Stimulated activated CD4-positive, alpha-beta T cell treated with anti-CD3 and anti-CD28 coated beads, Interleukin-15, amount 100 ng/mL, for 48 hours (primary cell): ENCODE results near the gene ALDH1A3.

ENCODE experiments used
- DNase-seq, 2 donors: peaks; one replicate each; pipeline ENCODE4 v3.0.0-alpha.2; 2020; ENCODE audit warnings: low read depth in 2 of 2

The ALDH1A3 gene

GRCh38 chr15:100925480-100925879 lies 45.8 kb downstream of the ALDH1A3 start:
- no peak for DNase-seq

DNA sequence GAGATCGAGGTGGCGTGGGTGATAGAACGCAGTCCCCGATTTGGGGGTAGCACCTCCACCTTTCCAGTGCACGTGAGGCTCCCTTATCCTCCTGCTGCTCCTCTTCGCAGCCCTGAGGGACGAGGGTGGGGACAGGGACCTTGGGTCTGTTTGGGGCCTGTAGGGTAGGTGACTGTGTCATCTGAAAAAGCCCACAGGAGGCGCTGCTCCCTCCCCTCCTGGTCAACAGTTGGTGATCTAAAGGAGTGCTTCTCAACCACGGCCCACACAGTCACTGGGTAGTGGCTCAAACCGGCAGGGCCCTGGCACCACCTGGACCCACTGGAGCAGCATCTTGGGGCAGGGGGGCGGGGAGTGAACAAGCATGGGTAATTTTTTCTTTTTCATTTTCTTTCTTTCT lies 46.6 kb downstream of the ALDH1A3 start:
- no peak for DNase-seq

DNA sequence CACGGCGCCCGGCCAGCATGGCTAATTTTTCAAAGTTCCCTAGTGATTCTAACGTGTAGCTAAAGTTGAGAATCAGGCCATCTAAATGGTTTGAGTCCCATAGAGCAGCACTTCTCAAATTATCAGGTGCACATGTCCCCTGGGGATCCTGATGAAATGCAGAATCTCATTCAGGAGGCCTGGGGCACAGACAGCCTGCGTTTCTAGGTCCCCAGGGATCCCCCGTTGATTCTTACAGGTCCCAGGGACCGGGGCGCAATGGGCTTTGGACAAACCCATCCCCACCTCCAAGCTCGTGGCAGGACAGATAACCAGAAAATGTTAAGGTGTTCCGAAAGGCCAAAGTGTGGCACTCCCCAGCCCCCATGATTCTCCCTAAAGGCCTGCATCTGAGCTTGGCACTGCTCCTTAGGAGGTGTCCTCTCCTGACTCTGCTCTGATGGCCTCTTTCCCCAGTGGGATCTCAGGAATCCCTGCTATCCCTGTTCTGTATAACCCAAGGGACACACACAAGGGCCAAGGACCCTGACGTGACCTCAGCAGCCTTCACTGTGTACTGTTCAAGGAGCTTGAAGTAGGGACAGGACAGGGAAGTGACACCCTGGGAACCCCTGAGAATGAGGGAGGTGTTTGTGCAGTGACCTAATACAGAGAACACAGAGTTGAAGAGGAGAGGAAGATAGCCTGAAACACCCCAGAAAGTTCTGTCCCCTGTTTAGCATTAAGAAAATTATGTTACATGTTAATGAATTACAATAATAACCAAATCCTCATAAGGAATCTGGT lies 47.5 kb downstream of the ALDH1A3 start:
- DNase-seq = no peak

- DNase-seq = no peak
Measured at GRCh38 chr15:100928632-100929280, 49.1 kb downstream of the ALDH1A3 start.

- DNase-seq = no peak
Measured at GRCh38 chr15:100929641-100930042, 50.0 kb downstream of the ALDH1A3 start.

DNA sequence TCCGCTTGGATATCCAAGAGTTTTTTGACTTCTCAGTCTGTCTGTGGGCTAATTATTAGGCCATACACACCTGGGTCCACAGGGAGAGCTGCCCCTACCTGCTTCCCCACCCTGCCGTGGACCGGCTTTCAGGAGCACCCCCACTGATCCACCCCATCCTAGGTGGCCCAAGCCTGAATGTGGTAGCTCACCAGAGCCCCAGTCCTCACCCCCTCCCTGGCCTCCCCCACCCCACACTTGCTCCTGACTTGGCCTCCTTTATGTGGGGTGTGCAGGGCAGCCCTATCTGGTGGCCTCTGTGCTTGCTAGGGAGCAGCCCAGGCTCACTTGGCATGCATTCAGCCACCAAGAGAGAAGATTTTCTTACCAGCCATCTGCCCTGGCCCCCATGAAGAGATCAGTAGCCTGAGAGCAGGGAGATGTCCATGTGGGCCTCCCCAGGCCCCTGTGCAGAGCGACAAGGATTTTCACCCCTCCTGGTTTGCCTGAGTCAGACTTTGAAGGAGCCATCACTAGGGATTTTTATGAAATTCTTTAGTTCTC lies 50.7 kb downstream of the ALDH1A3 start:
- DNase-seq = no peak

GRCh38 chr15:100931143-100931890 lies 51.7 kb downstream of the ALDH1A3 start:
- DNase-seq = no peak

DNA sequence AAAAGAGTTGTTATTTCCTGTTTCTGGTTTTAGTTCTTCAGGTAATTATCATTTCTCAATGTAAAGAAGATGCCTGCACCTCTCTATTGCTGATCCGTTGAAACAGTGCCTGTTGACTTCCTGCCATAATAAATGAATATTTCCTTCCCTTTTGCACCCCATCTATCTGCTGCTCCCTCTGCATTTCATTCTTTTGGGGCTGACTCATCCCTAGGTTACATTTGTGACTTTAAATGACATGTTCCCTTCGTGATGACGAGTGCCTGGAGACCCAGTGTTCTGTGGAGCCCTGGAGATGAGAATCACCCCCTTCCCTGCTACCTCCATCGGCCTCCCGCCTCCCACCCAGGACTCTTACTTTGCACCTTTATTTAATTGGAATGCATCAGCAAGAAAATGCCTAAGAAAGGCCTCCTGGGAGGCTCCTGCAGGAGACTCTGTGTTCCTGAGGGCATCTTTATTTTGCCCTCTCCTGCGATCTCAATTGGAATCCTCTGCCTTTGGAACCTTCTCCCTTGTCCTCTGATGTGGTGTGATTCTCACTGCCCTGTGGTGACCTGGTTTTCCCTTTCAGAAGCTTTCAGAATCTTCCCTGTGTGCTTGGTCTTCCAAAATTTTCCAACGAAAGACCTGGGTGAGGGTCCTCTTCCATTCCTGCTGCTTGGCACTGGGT lies 53.2 kb downstream of the ALDH1A3 start:
- DNase-seq = no peak

DNA sequence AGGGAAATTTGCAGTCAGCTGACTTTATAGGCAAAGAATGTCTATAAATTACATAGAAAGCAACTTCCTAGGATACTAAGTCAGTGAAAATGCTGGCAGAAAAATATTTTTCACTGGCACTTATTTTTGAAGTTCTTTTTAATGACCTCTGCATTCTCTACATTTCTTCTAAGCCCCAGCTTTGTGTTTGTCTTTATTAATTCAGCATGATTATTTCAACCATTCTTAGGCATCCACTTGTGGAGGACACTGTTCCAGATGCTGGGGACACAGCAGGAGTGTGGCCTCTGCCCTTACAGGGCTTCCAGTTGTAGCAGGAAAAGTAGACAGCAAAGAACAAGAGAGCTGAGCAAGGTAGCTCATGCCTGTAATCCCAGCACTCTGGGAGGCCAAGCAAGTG lies 54.5 kb downstream of the ALDH1A3 start:
- DNase-seq = no peak

DNA sequence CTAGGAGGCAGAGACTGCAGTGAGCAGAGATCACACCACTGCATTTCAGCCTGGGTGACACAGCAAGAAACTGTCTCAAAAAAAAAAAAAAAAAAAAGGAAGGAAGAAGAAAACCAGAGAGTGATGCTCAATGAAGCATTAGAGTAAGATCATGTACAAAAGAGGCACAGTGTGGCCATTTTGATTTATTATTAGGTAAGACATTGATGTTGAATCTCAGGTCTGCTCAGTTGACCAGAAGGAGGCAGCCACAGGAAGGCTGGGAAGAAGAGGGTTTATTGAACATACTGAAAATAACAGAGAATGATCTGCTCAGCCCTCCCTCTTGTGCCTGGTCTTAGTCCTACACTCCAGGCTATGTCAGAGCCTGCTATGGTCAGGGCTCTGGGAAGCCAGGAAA lies 55.1 kb downstream of the ALDH1A3 start:
- no peak for DNase-seq

DNA sequence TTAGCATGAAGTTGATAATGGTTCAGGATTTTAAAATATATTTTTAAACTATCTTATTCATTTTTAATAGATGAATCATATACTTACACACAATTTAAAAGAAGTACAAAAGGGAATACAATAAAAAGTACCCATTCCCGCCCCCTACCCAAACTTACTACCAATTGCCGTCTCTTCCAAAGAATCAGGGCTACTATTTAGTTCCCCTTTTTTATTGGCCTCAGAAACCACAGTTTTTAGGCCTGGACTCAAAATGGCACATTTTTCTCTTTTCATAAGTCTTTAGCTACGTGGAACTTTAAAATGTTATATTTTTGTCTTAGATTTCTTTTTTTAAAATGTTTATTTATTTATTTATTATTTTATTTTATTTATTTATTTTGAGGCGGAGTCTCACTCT lies 57.5 kb downstream of the ALDH1A3 start:
- no peak for DNase-seq

GRCh38 chr15:100939791-100940190 lies 60.2 kb downstream of the ALDH1A3 start:
- DNase-seq = no peak

- no peak for DNase-seq
Measured at GRCh38 chr15:100940767-100941379, 61.2 kb downstream of the ALDH1A3 start.

- no peak for DNase-seq
Measured at GRCh38 chr15:100941536-100941935, 61.9 kb downstream of the ALDH1A3 start.

- no peak for DNase-seq
Measured at GRCh38 chr15:100942656-100943425, 63.2 kb downstream of the ALDH1A3 start.

GRCh38 chr15:100944244-100944895 lies 64.7 kb downstream of the ALDH1A3 start:
- no peak for DNase-seq

DNA sequence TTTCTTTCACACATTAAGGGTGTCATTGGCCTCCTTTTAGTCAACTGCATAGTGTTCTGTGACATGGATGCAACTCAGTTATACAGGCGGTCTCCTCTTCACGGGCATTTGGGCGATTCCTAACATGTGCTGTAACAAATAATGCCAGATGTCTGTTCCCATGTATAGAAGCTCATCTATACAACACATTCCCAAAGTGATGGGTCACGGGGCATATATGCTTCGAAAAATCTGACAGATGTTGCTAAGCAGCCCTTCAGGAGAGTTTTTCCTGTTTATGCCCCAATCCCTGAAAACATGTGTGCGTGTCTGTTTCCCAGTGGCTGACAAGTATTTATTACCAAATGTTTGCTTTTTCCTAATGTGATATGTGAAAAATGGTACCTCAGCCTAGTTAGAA lies 65.4 kb downstream of the ALDH1A3 start:
- DNase-seq = no peak

DNA sequence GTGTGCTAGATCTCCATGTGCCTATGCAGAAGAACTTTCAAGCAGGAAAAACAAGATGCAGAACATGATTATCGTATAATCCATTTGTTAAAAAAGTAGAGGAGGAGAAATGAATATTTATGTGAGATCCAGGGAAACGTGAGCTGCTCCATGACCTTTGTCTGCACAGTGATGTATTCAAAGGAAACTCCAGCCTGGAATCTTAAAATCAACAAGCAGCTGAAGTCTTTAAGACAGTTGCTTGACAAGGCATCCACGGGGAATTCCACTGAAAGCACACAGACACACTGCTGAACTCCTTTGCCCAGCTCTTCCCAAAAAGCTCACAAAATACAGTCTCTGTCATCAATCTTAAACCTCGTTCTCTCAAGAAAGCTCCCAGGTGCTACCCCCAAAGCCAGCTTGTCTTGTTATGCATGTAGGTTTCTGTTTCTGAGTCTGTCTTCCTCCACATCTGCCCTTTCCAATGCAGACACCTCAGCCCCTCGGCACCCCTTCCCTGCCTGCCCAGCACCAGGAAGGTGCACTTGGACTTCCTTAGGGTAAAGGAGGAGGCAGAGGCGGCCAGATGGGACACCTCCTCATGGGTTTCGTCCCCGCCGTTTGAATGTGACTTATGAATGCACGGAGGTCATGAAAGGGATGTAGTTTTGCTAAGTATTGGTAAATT lies 68.3 kb downstream of the ALDH1A3 start:
- DNase-seq = no peak

GRCh38 chr15:100948430-100948762 lies 68.8 kb downstream of the ALDH1A3 start:
- no peak for DNase-seq

GRCh38 chr15:100949691-100950090 lies 70.1 kb downstream of the ALDH1A3 start:
- no peak for DNase-seq
